Gastroesophageal sphincter (tissue), 4 donors: Measurements from ENCODE around the gene LCP1. TPM values are rescaled to one million over a fixed set of nuclear protein-coding genes. Genes with fewer than 3 reads are reported as not detected.

ENCODE experiments used
- ATAC-seq: fragments of 150-250 bp; one replicate; pipeline ENCODE4 v1.9.1; 2016; ENCODE audit warnings: mild to moderate bottlenecking, moderate library complexity
- H3K27ac ChIP-seq, 4 donors: fragments of 200-600 bp; sonication (generic) in 3 of 4; 1 replicate in 3 of 4; 2 replicates in 1 of 4; pipeline ENCODE4 v1.5.1; 2016 to 2019
- H3K27me3 ChIP-seq: fragments of 200-600 bp; sonication (generic); one replicate; pipeline ENCODE4 v1.5.1; 2019
- H3K36me3 ChIP-seq, 2 donors: fragments of 200-600 bp; sonication (generic); one replicate each; pipeline ENCODE4 v1.5.1; 2019; ENCODE audit warnings: control low read depth in 1 of 2
- H3K4me1 ChIP-seq, 3 donors: fragments of 200-600 bp; sonication (generic); 1 replicate in 2 of 3; 2 replicates in 1 of 3; pipeline ENCODE4 v1.5.1; 2016 to 2019; ENCODE audit warnings: control low read depth in 2 of 3
- H3K4me3 ChIP-seq, 2 donors: fragments of 200-600 bp; sonication (generic); one replicate each; pipeline ENCODE4 v1.5.1; 2019; ENCODE audit warnings: mild to moderate bottlenecking in 1 of 2, moderate library complexity in 1 of 2
- H3K9me3 ChIP-seq, 3 donors: fragments of 200-600 bp; sonication (generic); one replicate each; pipeline ENCODE4 v1.5.1; 2017 to 2019; ENCODE audit warnings: control low read depth in 2 of 3
- CTCF ChIP-seq, 4 experiments: fragments of 200-600 bp in 2 of 4; fragments of 450-650 bp in 2 of 4; sonication (generic) in 1 of 4; IDR thresholded peaks; one replicate each; pipeline ENCODE4 v1.5.1; 2017 to 2019; ENCODE audit warnings: antibody characterized with exemption in 4 of 4, mild to moderate bottlenecking in 2 of 4, moderate library complexity in 2 of 4
- EP300 ChIP-seq: sonication (generic); formaldehyde crosslinking; IDR thresholded peaks from one replicate; pipeline ENCODE4 v1.6.1; 2017; ENCODE audit warnings: antibody characterized with exemption, mild to moderate bottlenecking
- POLR2A ChIP-seq, 2 donors: fragments of 450-650 bp; IDR thresholded peaks; one replicate each; pipeline ENCODE4 v1.6.1; 2017; ENCODE audit warnings: antibody characterized with exemption in 2 of 2, mild to moderate bottlenecking in 2 of 2, moderate library complexity in 1 of 2
- POLR2AphosphoS5 ChIP-seq: sonication (generic); formaldehyde crosslinking; IDR thresholded peaks from one replicate; pipeline ENCODE4 v1.6.1; 2017; ENCODE audit warnings: antibody characterized with exemption
- WGBS, 2 donors: methylation state at CpG; one replicate each; pipeline ENCODE4 v1.1.5; 2018; ENCODE audit warnings: low coverage in 1 of 2; 5-methylcytosine and 5-hydroxymethylcytosine counted together
- total RNA-seq, 4 donors: library from RNA; depleted of rRNA; stranded (reverse); fragments of >200 nt; gene quantifications; one replicate each; pipeline ENCODE4 v1.1.0, GENCODE V29; 2016

LCP1 gene
- total RNA-seq, 4 donors from 2014 or later, result 9.0 to 48.9 (median 27.8) TPM

- H3K4me3 ChIP-seq, result no peak overlapping the region
- H3K27me3 ChIP-seq, result peaks cover 17% of the 10 kb centered on the region
- no peak for TF ChIP-seq POLR2AphosphoS5
- no peak for TF ChIP-seq POLR2A (IDR thresholded peaks at IDR 0.05)
- no peak for TF ChIP-seq EP300
- TF ChIP-seq CTCF (IDR thresholded peaks at IDR 0.05), result no peak
- H3K36me3 ChIP-seq, result no peaks in the 10 kb centered on the region
- H3K27ac ChIP-seq, result no peak overlapping the region
- no peaks in the 10 kb centered on the region for H3K4me1 ChIP-seq
- no peaks in the 10 kb centered on the region for H3K9me3 ChIP-seq
- no peak for ATAC-seq
Observed at GRCh38 chr13:46131705-46132104, 50.3 kb downstream of the LCP1 start.

- TF ChIP-seq POLR2AphosphoS5 (no peak), POLR2A (IDR thresholded peaks at IDR 0.05) (no peak), CTCF (IDR thresholded peaks at IDR 0.05) (no peak)
- H3K27ac ChIP-seq, result no peak overlapping the region
- H3K4me1 ChIP-seq, result no peaks in the 10 kb centered on the region
- no peak for ATAC-seq
- H3K27me3 ChIP-seq, result peaks cover 17% of the 10 kb centered on the region
- H3K9me3 ChIP-seq, result no peaks in the 10 kb centered on the region
- 71 to 85% methylated on average over 3 of the region's 3 CpGs for WGBS, 2 donors
- H3K36me3 ChIP-seq, result no peaks in the 10 kb centered on the region
- no peak overlapping the region for H3K4me3 ChIP-seq
Observed at GRCh38 chr13:46129955-46130618, 51.9 kb downstream of the LCP1 start.

GRCh38 chr13:46129124-46129523 lies 52.9 kb downstream of the LCP1 start:
- 93 to 100% methylated on average over 2 of the region's 2 CpGs for WGBS, 2 donors
- peaks cover 17% of the 10 kb centered on the region for H3K27me3 ChIP-seq
- TF ChIP-seq EP300 (no peak), CTCF (IDR thresholded peaks at IDR 0.05) (no peak), POLR2AphosphoS5 (no peak), POLR2A (IDR thresholded peaks at IDR 0.05) (no peak)
- no peaks in the 10 kb centered on the region for H3K4me1 ChIP-seq
- no peak overlapping the region for H3K4me3 ChIP-seq
- H3K27ac ChIP-seq, result no peak overlapping the region
- no peak for ATAC-seq
- H3K36me3 ChIP-seq, result no peaks in the 10 kb centered on the region
- no peaks in the 10 kb centered on the region for H3K9me3 ChIP-seq

GRCh38 chr13:46127358-46128023 lies 54.5 kb downstream of the LCP1 start:
- Histone ChIP-seq H3K27me3 (peaks cover 17% of the 10 kb centered on the region), H3K9me3 (no peaks in the 10 kb centered on the region), H3K36me3 (no peaks in the 10 kb centered on the region), H3K27ac (no peak overlapping the region), H3K4me3 (no peak overlapping the region), H3K4me1 (no peaks in the 10 kb centered on the region)
- TF ChIP-seq EP300 (no peak), POLR2A (IDR thresholded peaks at IDR 0.05) (no peak), CTCF (IDR thresholded peaks at IDR 0.05) (no peak), POLR2AphosphoS5 (no peak)
- no peak for ATAC-seq
- WGBS, 2 donors, result 82 to 92% methylated on average over 7 of the region's 7 CpGs
